GM19328 (cell line): Measurements from ENCODE around the gene ZMAT1.
"Not testable (repeated sequence)": the region's sequence is repeated elsewhere in the genome, so short reads cannot be mapped to it uniquely, and the experiment has no call there.

Source experiments
- ATAC-seq: cut with Tn5 transposase; IDR thresholded peaks from one replicate; pipeline ENCODE4 v1.9.1; 2021; ENCODE audit warnings: mild to moderate bottlenecking, moderate library complexity; ENCODE audit not compliant: unreplicated experiment

The ZMAT1 gene

GRCh38 chrX:101931488-101932248, at the start of gene ZMAT1:
ZMAT1 (minus strand) TSS chrX:101932027; CDS start chrX:101932008, 19 bp downstream.
- ATAC-seq = peak; percentile 71

- ATAC-seq = no peak
Observed at GRCh38 chrX:101977106-101977505, 45.3 kb upstream of the ZMAT1 start.

GRCh38 chrX:101973066-101973465, 41.2 kb upstream of the ZMAT1 start:
- ATAC-seq = no peak

GRCh38 chrX:101964923-101965539, 33.2 kb upstream of the ZMAT1 start:
- ATAC-seq = not testable (repeated sequence)

- ATAC-seq = no peak
Observed at GRCh38 chrX:101958139-101958538, 26.3 kb upstream of the ZMAT1 start.

- no peak for ATAC-seq
Observed at GRCh38 chrX:101957174-101957573, 25.3 kb upstream of the ZMAT1 start.

- no peak for ATAC-seq
Observed at GRCh38 chrX:101956556-101956955, 24.7 kb upstream of the ZMAT1 start.

- ATAC-seq = no peak
Observed at GRCh38 chrX:101950581-101950980, 18.8 kb upstream of the ZMAT1 start.

- ATAC-seq = no peak
Observed at GRCh38 chrX:101932249-101932570, 383 bp upstream of the ZMAT1 start.

GRCh38 chrX:101931136-101931487, 715 bp downstream of the ZMAT1 start:
- ATAC-seq = peak; percentile 17

- no peak for ATAC-seq
Observed at GRCh38 chrX:101925733-101926132, 6.1 kb downstream of the ZMAT1 start.

- no peak for ATAC-seq
Observed at GRCh38 chrX:101918751-101919150, 13.1 kb downstream of the ZMAT1 start.

GRCh38 chrX:101906136-101906796, 25.6 kb downstream of the ZMAT1 start:
- no peak for ATAC-seq

- ATAC-seq = no peak
Observed at GRCh38 chrX:101904996-101905395, 26.8 kb downstream of the ZMAT1 start.
